Left renal pelvis (tissue), 4 donors: ENCODE data around the gene DIS3L2. TPM values are rescaled to one million over a fixed set of nuclear protein-coding genes. Genes with fewer than 3 reads are reported as not detected.

Source experiments
- DNase-seq, 4 donors: peaks; one replicate each; pipeline ENCODE4 v3.0.0-alpha.2; 2013; ENCODE audit warnings: low read depth in 4 of 4, low spot score in 3 of 4
- polyA plus RNA-seq, 4 donors: library from polyadenylated mRNA; unstranded; fragments of 120-200 nt; gene quantifications; one replicate each; pipeline ENCODE4 v1.2.1, GENCODE V29; 2013; ENCODE audit not compliant: insufficient read length in 4 of 4

The DIS3L2 gene
- polyA plus RNA-seq = 10 to 100 TPM; 26.5 to 42.7 (median 33.0) TPM

- DNase-seq = peak; percentile 67 to 79 (median 73)
Measured at GRCh38 chr2:231961349-231962166, at the start of gene DIS3L2. Gene DIS3L2, plus strand, starts transcription at chr2:231961713. Its CDS starts 53,215 bp downstream, at chr2:232014928.

GRCh38 chr2:231914077-231914690 is 47.3 kb upstream of the DIS3L2 start:
- DNase-seq = no peak

- no peak for DNase-seq
Measured at GRCh38 chr2:231917280-231918066, 44.0 kb upstream of the DIS3L2 start.

- no peak for DNase-seq
Measured at GRCh38 chr2:231918501-231919330, 42.8 kb upstream of the DIS3L2 start.

- no peak for DNase-seq
Measured at GRCh38 chr2:231919341-231920035, 42.0 kb upstream of the DIS3L2 start.

GRCh38 chr2:231920366-231920765 is 41.1 kb upstream of the DIS3L2 start:
- no peak for DNase-seq

GRCh38 chr2:231920795-231921194 is 40.7 kb upstream of the DIS3L2 start:
- DNase-seq = no peak

GRCh38 chr2:231922311-231923009 is 39.1 kb upstream of the DIS3L2 start:
- no peak for DNase-seq

- no peak for DNase-seq
Measured at GRCh38 chr2:231923010-231923344, 38.5 kb upstream of the DIS3L2 start.

- DNase-seq = no peak
Measured at GRCh38 chr2:231923951-231924888, 37.3 kb upstream of the DIS3L2 start.

GRCh38 chr2:231924889-231925275 is 36.6 kb upstream of the DIS3L2 start:
- DNase-seq = no peak

- peak in 2 of 4 donors; percentile 38 to 76 for DNase-seq
Measured at GRCh38 chr2:231925303-231926179, 36.0 kb upstream of the DIS3L2 start.

- DNase-seq = peak in 1 of 4 donors; percentile 31
Measured at GRCh38 chr2:231926180-231926741, 35.3 kb upstream of the DIS3L2 start, which contains the start of gene NPPC. Gene NPPC, minus strand, starts transcription at chr2:231926396. Its CDS starts 147 bp downstream, at chr2:231926249.

- no peak for DNase-seq
Measured at GRCh38 chr2:231926761-231927565, 34.5 kb upstream of the DIS3L2 start.

GRCh38 chr2:231927566-231927890 is 34.0 kb upstream of the DIS3L2 start:
- DNase-seq = no peak

GRCh38 chr2:231928481-231928880 is 33.0 kb upstream of the DIS3L2 start:
- no peak for DNase-seq
